Liver (tissue), 9 donors: ENCODE data around the gene SPTLC1. TPM values are rescaled to one million over a fixed set of nuclear protein-coding genes. Genes with fewer than 3 reads are reported as not detected.

Experiments used
- DNase-seq: peaks from one replicate; pipeline ENCODE4 v3.0.0-alpha.2; 2017; ENCODE audit warnings: low spot score
- H3K27ac ChIP-seq, 2 donors: one replicate each; pipeline ENCODE4 v1.7.0; 2013; ENCODE audit warnings: inconsistent platforms in 2 of 2, low read length in 2 of 2, control low read depth in 1 of 2, low read depth in 1 of 2, mild to moderate bottlenecking in 1 of 2
- H3K27me3 ChIP-seq, 4 donors: one replicate each; pipeline versions ENCODE4 v1.6.1 to v1.7.0; 2013; ENCODE audit warnings: low read length in 3 of 4, inconsistent platforms in 1 of 4, mild to moderate bottlenecking in 1 of 4, moderate library complexity in 1 of 4; ENCODE audit not compliant: control insufficient read depth in 4 of 4, insufficient read depth in 4 of 4
- H3K36me3 ChIP-seq, 4 donors: one replicate each; pipeline versions ENCODE4 v1.6.1 to v1.7.0; 2013; ENCODE audit warnings: low read length in 3 of 4, mild to moderate bottlenecking in 3 of 4, low read depth in 1 of 4, moderate library complexity in 1 of 4; ENCODE audit not compliant: control insufficient read depth in 4 of 4, insufficient read depth in 3 of 4
- H3K4me1 ChIP-seq, 4 donors: one replicate each; pipeline versions ENCODE4 v1.6.1 to v1.7.0; 2013; ENCODE audit warnings: low read length in 3 of 4, mild to moderate bottlenecking in 3 of 4, moderate library complexity in 1 of 4; ENCODE audit not compliant: control insufficient read depth in 4 of 4, insufficient read depth in 4 of 4
- H3K4me3 ChIP-seq, 3 donors: one replicate each; pipeline versions ENCODE4 v1.6.1 to v1.7.0; 2013; ENCODE audit warnings: low read length in 3 of 3, control low read depth in 1 of 3, low read depth in 1 of 3, mild to moderate bottlenecking in 1 of 3
- H3K9ac ChIP-seq, 2 donors: one replicate each; pipeline ENCODE4 v1.7.0; 2013; ENCODE audit warnings: low read length in 2 of 2, mild to moderate bottlenecking in 2 of 2, moderate library complexity in 2 of 2, control low read depth in 1 of 2, low read depth in 1 of 2
- H3K9me3 ChIP-seq, 4 donors: one replicate each; pipeline versions ENCODE4 v1.6.1 to v1.7.0; 2013; ENCODE audit warnings: low read length in 3 of 4; ENCODE audit not compliant: control insufficient read depth in 4 of 4
- EGR1 ChIP-seq, 2 donors: IDR thresholded peaks; 2 replicates each; pipeline ENCODE4 v1.6.1; 2016 to 2018; ENCODE audit warnings: antibody characterized with exemption in 2 of 2, low read depth in 2 of 2
- FOXA2 ChIP-seq: IDR thresholded peaks from 2 replicates; pipeline ENCODE4 v1.6.1; 2016; ENCODE audit warnings: antibody characterized with exemption
- GABPA ChIP-seq, 2 donors: IDR thresholded peaks in 1 of 2; conservative IDR thresholded peaks in 1 of 2; 2 replicates each; pipeline ENCODE4 v1.6.1; 2016; ENCODE audit warnings: antibody characterized with exemption in 2 of 2, mild to moderate bottlenecking in 1 of 2, moderate library complexity in 1 of 2
- HNF4A ChIP-seq, 2 donors: conservative IDR thresholded peaks; 2 replicates each; pipeline ENCODE4 v1.6.1; 2016; ENCODE audit warnings: antibody characterized with exemption in 2 of 2, mild to moderate bottlenecking in 2 of 2
- HNF4G ChIP-seq: IDR thresholded peaks from 2 replicates; pipeline ENCODE4 v1.6.1; 2016; ENCODE audit warnings: antibody characterized with exemption
- JUND ChIP-seq, 2 donors: IDR thresholded peaks; 2 replicates each; pipeline ENCODE4 v1.6.1; 2016; ENCODE audit warnings: antibody characterized with exemption in 2 of 2
- NR2F2 ChIP-seq: IDR thresholded peaks from 2 replicates; pipeline ENCODE4 v1.6.1; 2016; ENCODE audit warnings: antibody characterized with exemption
- RXRA ChIP-seq, 2 donors: IDR thresholded peaks; 2 replicates each; pipeline ENCODE4 v1.6.1; 2017 to 2018; ENCODE audit warnings: antibody characterized with exemption in 2 of 2, mild to moderate bottlenecking in 1 of 2
- SP1 ChIP-seq: IDR thresholded peaks from 2 replicates; pipeline ENCODE4 v1.6.1; 2018; ENCODE audit warnings: antibody characterized with exemption, mild to moderate bottlenecking
- TAF1 ChIP-seq: conservative IDR thresholded peaks from 2 replicates; pipeline ENCODE4 v1.6.1; 2016; ENCODE audit warnings: antibody characterized with exemption, mild to moderate bottlenecking
- YY1 ChIP-seq: IDR thresholded peaks from 2 replicates; pipeline ENCODE4 v1.6.1; 2016; ENCODE audit warnings: antibody characterized with exemption, mild to moderate bottlenecking
- WGBS: extraction: QIAGEN DNeasy Blood & Tissue Kit; methylation state at CpG from one replicate; pipeline ENCODE4 v1.1.7; 2013; 5-methylcytosine and 5-hydroxymethylcytosine counted together
- polyA plus RNA-seq, 2 donors: library from polyadenylated mRNA; stranded (reverse) in 1 of 2; unstranded in 1 of 2; fragments of 200-250 nt in 1 of 2; fragments of >200 nt in 1 of 2; fragmentation: Nextera tagmentation in 1 of 2; extraction: Ambion mirVana in 1 of 2; gene quantifications; one replicate each; pipeline versions ENCODE4 v1.2.1 to v1.2.3, GENCODE V29; 2013 to 2015
- total RNA-seq, 2 donors: library from RNA; depleted of rRNA; stranded (reverse); fragments of >200 nt; gene quantifications; one replicate each; pipeline ENCODE4 v1.2.3, GENCODE V29; 2014
- TF ChIP-seq, protein P1 (sequence below): fragments of 150-350 bp; IDR thresholded peaks from 2 replicates; pipeline ENCODE4 v1.5.1; 2017; ENCODE audit warnings: improper control_type of control experiment, low read depth, low read length; ENCODE audit not compliant: missing input control
- TF ChIP-seq, protein P2 (sequence below): IDR thresholded peaks from 2 replicates; pipeline ENCODE4 v1.6.1; 2016; ENCODE audit warnings: antibody characterized with exemption, mild to moderate bottlenecking
- TF ChIP-seq, protein P3 (sequence below): IDR thresholded peaks from 2 replicates; pipeline ENCODE4 v1.6.1; 2016; ENCODE audit warnings: antibody characterized with exemption
- donor health status: healthy.
- donor health status: healthy.
- donor health status: healthy.
- donor health status: healthy.
- donor health status: healthy.

Gene SPTLC1
- total and polyA plus RNA-seq, 4 donors, result 9.9 to 38.0 (median 19.8) TPM

DNA sequence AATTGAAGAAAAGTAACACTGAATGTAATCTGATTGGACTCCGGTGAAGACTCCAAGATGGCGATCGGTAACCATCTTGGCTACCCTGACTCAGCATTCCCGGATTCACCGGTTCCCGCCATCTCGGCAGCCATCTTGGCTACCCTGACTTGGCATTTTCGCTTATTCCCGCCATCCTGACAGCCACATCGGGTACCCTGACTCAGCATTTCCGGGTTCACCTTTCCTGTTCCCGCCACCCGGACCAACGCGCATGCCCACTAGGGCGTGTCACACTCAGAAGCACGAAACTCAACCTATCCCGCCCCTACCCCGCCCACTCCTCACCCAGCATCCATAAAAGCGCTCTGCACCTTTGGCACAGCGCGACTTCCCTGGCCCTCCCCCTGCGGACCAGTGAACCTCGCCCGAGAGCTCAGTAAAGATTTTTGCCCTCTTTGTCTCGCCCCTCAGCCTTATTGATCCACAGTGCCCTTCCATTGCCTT lies 17.2 kb downstream of the SPTLC1 start (continued):
- TF ChIP-seq, protein P1, sequence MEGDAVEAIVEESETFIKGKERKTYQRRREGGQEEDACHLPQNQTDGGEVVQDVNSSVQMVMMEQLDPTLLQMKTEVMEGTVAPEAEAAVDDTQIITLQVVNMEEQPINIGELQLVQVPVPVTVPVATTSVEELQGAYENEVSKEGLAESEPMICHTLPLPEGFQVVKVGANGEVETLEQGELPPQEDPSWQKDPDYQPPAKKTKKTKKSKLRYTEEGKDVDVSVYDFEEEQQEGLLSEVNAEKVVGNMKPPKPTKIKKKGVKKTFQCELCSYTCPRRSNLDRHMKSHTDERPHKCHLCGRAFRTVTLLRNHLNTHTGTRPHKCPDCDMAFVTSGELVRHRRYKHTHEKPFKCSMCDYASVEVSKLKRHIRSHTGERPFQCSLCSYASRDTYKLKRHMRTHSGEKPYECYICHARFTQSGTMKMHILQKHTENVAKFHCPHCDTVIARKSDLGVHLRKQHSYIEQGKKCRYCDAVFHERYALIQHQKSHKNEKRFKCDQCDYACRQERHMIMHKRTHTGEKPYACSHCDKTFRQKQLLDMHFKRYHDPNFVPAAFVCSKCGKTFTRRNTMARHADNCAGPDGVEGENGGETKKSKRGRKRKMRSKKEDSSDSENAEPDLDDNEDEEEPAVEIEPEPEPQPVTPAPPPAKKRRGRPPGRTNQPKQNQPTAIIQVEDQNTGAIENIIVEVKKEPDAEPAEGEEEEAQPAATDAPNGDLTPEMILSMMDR, result no peak
- TF ChIP-seq FOXA2, result no peak
- TF ChIP-seq, protein P2, sequence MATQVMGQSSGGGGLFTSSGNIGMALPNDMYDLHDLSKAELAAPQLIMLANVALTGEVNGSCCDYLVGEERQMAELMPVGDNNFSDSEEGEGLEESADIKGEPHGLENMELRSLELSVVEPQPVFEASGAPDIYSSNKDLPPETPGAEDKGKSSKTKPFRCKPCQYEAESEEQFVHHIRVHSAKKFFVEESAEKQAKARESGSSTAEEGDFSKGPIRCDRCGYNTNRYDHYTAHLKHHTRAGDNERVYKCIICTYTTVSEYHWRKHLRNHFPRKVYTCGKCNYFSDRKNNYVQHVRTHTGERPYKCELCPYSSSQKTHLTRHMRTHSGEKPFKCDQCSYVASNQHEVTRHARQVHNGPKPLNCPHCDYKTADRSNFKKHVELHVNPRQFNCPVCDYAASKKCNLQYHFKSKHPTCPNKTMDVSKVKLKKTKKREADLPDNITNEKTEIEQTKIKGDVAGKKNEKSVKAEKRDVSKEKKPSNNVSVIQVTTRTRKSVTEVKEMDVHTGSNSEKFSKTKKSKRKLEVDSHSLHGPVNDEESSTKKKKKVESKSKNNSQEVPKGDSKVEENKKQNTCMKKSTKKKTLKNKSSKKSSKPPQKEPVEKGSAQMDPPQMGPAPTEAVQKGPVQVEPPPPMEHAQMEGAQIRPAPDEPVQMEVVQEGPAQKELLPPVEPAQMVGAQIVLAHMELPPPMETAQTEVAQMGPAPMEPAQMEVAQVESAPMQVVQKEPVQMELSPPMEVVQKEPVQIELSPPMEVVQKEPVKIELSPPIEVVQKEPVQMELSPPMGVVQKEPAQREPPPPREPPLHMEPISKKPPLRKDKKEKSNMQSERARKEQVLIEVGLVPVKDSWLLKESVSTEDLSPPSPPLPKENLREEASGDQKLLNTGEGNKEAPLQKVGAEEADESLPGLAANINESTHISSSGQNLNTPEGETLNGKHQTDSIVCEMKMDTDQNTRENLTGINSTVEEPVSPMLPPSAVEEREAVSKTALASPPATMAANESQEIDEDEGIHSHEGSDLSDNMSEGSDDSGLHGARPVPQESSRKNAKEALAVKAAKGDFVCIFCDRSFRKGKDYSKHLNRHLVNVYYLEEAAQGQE, result no peak

- TF ChIP-seq, protein P3, sequence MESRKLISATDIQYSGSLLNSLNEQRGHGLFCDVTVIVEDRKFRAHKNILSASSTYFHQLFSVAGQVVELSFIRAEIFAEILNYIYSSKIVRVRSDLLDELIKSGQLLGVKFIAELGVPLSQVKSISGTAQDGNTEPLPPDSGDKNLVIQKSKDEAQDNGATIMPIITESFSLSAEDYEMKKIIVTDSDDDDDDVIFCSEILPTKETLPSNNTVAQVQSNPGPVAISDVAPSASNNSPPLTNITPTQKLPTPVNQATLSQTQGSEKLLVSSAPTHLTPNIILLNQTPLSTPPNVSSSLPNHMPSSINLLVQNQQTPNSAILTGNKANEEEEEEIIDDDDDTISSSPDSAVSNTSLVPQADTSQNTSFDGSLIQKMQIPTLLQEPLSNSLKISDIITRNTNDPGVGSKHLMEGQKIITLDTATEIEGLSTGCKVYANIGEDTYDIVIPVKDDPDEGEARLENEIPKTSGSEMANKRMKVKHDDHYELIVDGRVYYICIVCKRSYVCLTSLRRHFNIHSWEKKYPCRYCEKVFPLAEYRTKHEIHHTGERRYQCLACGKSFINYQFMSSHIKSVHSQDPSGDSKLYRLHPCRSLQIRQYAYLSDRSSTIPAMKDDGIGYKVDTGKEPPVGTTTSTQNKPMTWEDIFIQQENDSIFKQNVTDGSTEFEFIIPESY, result no peak
- no peak for TF ChIP-seq HNF4A (conservative IDR thresholded peaks at IDR 0.05)
- no peak for TF ChIP-seq YY1
- TF ChIP-seq TAF1, result no peak
- no peak for TF ChIP-seq FOXA2
- TF ChIP-seq NR2F2, result no peak
- no peak for TF ChIP-seq SP1
- TF ChIP-seq EGR1 (IDR thresholded peaks at IDR 0.05; ENCODE audit: low read depth in 2 of 2), result no peak
- no peak for TF ChIP-seq GABPA (IDR thresholded peaks at IDR 0.05 in 1 of 2, conservative IDR thresholded peaks at IDR 0.05 in 1 of 2)
- TF ChIP-seq RXRA (IDR thresholded peaks at IDR 0.05), result no peak
- no peak for DNase-seq
- WGBS, result 94% methylated on average over 1 of the region's 1 CpG
- Histone ChIP-seq H3K9ac (no peak overlapping the region), H3K27ac (no peak overlapping the region), H3K4me1 (peaks cover 0 to 1% (median 0%) of the 10 kb centered on the region in 4 donors), H3K36me3 (peaks cover 0 to 2% (median 0%) of the 10 kb centered on the region in 4 donors), H3K4me3 (no peak overlapping the region), H3K27me3 (no peaks in the 10 kb centered on the region), H3K9me3 (no peaks in the 10 kb centered on the region)
Observed at GRCh38 chr9:92095236-92095635, 20.0 kb downstream of the SPTLC1 start.

GRCh38 chr9:92094655-92095054 lies 20.6 kb downstream of the SPTLC1 start:
- no peak overlapping the region for H3K4me3 ChIP-seq
- H3K9me3 ChIP-seq, result no peaks in the 10 kb centered on the region
- 93% methylated on average over 4 of the region's 4 CpGs for WGBS
- DNase-seq, result no peak
- H3K9ac ChIP-seq, result no peak overlapping the region
- peaks cover 0 to 1% (median 0%) of the 10 kb centered on the region in 4 donors for H3K4me1 ChIP-seq
- H3K27ac ChIP-seq, result no peak overlapping the region
- peaks cover 0 to 2% (median 0%) of the 10 kb centered on the region in 4 donors for H3K36me3 ChIP-seq
- TF ChIP-seq TAF1, result no peak
- no peak for TF ChIP-seq JUND (IDR thresholded peaks at IDR 0.05)
- TF ChIP-seq, protein P1, result no peak
- TF ChIP-seq, protein P2, result no peak
- TF ChIP-seq HNF4A (conservative IDR thresholded peaks at IDR 0.05), result no peak
- no peak for TF ChIP-seq EGR1 (IDR thresholded peaks at IDR 0.05; ENCODE audit: low read depth in 2 of 2)
- no peak for TF ChIP-seq HNF4G
- no peak for TF ChIP-seq YY1
- no peak for TF ChIP-seq FOXA2
- H3K27me3 ChIP-seq, result no peaks in the 10 kb centered on the region
